Measurements from ENCODE around the gene NT5E. TPM values are rescaled to one million over a fixed set of nuclear protein-coding genes. Genes with fewer than 3 reads are reported as not detected.
A peak's percentile ranks its signal among the peaks of the same experiment; 100 is the strongest.

Gene NT5E
- 118 TPM for polyA plus RNA-seq (2013, experiment 1 of 2; ENCODE audit: insufficient read length)
- 61.5 TPM for polyA plus RNA-seq (2013, experiment 2 of 2; ENCODE audit: insufficient read length)

- peak; percentile 83 for DNase-seq
Measured at GRCh38 chr6:85449818-85450759, at the start of gene NT5E. Gene NT5E (plus strand): TSS chr6:85450083. CDS start chr6:85450140, 57 bp downstream.

GRCh38 chr6:85400331-85400730 lies 49.6 kb upstream of the NT5E start:
- no peak for DNase-seq

GRCh38 chr6:85401186-85402021 lies 48.5 kb upstream of the NT5E start:
- DNase-seq, result no peak

- DNase-seq, result no peak
Measured at GRCh38 chr6:85402071-85402470, 47.8 kb upstream of the NT5E start.

GRCh38 chr6:85402922-85403321 lies 47.0 kb upstream of the NT5E start:
- no peak for DNase-seq

- peak; percentile 96 for DNase-seq
Measured at GRCh38 chr6:85403331-85404015, 46.4 kb upstream of the NT5E start.

- peak; percentile 78 for DNase-seq
Measured at GRCh38 chr6:85404016-85404563, 45.8 kb upstream of the NT5E start.

GRCh38 chr6:85404564-85405174 lies 45.2 kb upstream of the NT5E start:
- peak; percentile 99 for DNase-seq

GRCh38 chr6:85405175-85405852 lies 44.6 kb upstream of the NT5E start:
- DNase-seq, result no peak

- no peak for DNase-seq
Measured at GRCh38 chr6:85405853-85406198, 44.1 kb upstream of the NT5E start.

- no peak for DNase-seq
Measured at GRCh38 chr6:85406641-85407075, 43.2 kb upstream of the NT5E start.

- no peak for DNase-seq
Measured at GRCh38 chr6:85408039-85408438, 41.8 kb upstream of the NT5E start.

GRCh38 chr6:85412911-85413430 lies 36.9 kb upstream of the NT5E start:
- DNase-seq, result no peak

- no peak for DNase-seq
Measured at GRCh38 chr6:85416049-85416448, 33.8 kb upstream of the NT5E start.

- no peak for DNase-seq
Measured at GRCh38 chr6:85416766-85417165, 33.1 kb upstream of the NT5E start.

- DNase-seq, result peak; percentile 48
Measured at GRCh38 chr6:85417336-85417735, 32.5 kb upstream of the NT5E start.

GRCh38 chr6:85418059-85418458 lies 31.8 kb upstream of the NT5E start:
- DNase-seq, result peak; percentile 92

GRCh38 chr6:85419046-85419759 lies 30.7 kb upstream of the NT5E start:
- DNase-seq, result no peak

GRCh38 chr6:85420551-85420950 lies 29.3 kb upstream of the NT5E start:
- no peak for DNase-seq

- no peak for DNase-seq
Measured at GRCh38 chr6:85421181-85421580, 28.7 kb upstream of the NT5E start.

Data from fibroblast of skin of back (primary cell).